NOMO-1 treated with DMSO at 0.1 percent for 48 hours (cell line): ENCODE measurements around the gene QDPR.

Experiments used
- DNase-seq: peaks from one replicate; lab custom pipeline; 2025; ENCODE audit not compliant: unreplicated experiment; lab: John Stamatoyannopoulos, UW

Gene QDPR

DNA sequence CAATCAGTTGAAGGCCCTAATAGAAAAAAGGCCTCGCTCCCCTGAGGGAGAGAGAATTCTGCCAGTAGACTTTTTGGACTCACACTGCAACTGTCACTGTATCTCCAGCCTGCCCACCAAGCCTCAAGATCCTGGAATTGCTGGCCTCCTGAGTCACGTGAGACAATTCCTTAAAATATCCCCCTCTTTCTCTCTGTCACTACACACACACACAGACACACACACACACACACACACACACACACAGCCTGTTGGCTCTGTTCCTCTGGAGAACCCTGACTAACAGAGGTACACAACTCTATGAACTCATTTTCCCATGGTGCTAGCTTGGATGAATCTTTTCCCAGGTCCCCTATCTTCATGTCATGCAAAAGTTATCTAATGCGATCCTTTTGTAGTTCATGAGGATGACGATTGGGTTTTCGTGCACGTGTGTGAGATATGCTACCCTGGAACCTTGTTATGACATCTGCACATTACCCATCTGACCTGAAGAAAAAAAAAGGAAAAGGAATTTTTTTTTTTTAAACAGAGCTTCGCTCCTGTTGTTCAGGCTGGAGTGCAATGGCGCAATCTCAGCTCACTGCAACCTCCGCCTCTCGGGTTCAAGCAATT is 16.8 kb upstream of the QDPR start:
- no peak for DNase-seq

DNA sequence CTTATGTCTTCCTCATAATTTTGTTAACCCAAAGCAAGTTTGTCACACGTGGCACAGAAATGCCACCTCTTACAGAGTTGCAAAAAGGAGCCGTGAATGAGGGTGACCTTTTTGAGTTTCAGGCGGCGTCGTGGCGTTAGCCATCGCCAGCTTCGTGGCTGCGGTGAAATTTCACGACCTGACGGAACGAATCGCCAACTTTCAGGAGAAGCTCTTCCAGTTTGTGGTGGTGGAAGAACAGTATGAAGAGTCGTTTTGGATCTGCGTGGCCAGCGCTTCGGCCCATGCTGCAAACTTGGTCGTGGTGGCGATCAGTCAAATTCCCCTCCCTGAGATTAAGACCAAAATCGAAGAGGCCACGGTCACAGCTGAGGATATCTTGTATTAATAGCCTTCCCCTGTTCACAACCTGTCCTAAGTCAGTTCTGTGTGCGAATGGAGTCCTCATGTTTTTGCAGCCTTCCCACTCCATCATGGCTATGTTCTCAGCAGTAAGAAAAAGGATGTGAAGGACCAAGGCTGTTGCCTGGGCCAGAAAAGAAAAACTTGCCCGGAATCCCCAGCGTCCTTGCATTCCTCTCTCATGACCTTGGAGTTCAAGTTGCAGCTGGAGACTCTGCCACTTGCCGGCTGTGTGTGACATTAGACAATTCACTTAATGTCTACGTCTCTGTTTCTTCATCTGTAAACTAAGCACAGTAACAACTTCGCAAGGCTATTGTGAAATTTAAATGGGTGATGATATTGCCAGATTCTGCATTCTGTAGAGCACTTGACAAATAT is 15.0 kb upstream of the QDPR start:
- DNase-seq: no peak

DNA sequence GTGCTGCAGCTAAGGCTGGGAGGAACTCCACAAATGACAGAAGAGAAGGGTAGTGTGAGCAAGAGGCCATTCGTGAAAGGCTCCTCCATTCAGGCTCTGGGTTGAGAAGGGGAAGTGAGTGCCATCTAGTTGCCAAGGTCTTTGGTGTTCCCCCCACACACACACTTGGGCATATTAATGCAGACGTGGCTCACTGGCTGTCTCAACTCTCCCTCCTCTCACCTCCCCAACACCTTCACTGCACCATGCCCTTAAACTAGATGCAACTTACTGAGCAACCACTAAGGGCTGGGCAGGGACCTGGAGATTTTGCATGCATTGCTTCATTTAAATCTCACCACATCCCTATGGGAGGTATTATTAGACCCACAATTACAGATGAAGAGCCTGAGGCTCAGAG is 11.8 kb upstream of the QDPR start:
- peak; percentile 24 for DNase-seq

DNA sequence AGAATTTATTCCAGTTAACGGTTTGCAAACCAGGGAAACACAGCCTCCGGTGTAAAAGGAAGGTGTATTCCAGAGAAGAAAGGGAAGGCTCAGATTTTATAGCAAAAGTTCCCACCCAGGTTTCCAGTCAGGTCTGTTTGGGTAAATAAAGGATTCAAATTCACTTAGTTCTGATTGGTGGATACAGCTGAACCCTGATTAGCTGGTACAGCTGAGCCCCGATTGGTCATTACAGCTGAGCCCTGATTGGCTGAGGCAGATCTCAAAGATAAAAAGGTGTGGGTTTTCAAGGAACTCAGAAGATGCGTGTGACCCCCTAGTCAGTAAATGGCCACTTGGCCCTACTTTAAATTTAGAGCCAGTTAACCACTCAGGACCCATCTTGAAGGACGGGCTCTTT is 9.7 kb upstream of the QDPR start:
- DNase-seq: no peak

DNA sequence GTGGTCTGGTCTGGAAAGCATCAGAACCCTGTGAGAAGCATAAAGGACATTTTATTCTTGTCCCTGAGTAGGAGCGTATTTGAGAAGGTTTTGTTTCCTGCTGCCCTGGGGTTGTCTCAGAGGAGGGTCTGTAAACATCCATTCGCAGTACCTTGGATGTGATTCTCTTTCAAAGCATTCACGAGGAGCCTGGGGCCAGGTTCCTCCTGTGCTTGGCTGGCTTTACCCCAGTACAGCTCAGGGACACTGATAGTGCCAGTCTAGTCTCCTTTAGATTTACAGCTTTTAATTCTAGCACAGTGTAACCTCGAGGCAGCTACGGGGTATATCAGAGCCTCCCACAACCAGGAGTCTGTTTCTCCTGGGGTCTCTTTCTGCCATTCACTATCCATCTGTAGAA is 5.8 kb upstream of the QDPR start:
- no peak for DNase-seq

- no peak for DNase-seq
These were observed 5.1 kb upstream of the QDPR start for GRCh38 chr4:17516980-17517379.

GRCh38 chr4:17515445-17516407 is 3.8 kb upstream of the QDPR start:
- DNase-seq: no peak

GRCh38 chr4:17514865-17515264 is 3.0 kb upstream of the QDPR start, which contains the start of gene CLRN2:
Gene CLRN2, plus strand, starts transcription at chr4:17515165. Its CDS starts 102 bp downstream, at chr4:17515267.
- DNase-seq: no peak

DNA sequence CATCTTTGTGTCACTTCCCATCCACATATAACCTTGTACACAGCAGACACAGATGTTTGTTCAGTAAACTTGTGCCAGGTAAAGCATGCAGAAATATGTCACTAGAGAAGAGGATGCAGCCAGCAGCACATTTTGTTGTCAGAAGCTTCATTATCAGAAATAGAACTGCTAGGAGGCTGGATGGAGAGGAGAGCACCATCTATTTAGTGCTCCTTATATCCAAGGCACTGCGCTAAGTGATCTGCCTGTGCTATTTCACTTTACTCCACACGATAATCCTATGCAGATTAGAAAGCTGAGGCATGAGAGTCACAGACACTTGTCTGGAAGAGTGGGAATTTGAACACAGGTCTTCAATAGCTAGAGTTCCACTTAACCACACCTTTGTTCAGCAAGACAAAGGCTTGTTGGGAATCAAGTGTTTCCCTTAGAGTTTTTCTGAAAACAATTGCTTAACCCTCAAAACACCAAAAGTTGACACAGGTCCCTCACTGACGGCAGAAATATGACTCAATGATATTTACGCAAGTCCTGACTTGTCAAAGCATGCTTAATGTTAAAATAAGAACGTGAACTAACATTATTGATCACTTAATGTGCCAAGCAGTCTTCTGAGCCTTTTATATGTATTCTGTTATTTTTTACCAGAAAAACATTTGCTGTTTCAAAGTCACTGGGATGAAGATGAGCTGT is 1.2 kb upstream of the QDPR start:
- DNase-seq: peak; percentile 24

GRCh38 chr4:17511509-17511949 is 361 bp downstream of the QDPR start:
- DNase-seq: peak; percentile 45

DNA sequence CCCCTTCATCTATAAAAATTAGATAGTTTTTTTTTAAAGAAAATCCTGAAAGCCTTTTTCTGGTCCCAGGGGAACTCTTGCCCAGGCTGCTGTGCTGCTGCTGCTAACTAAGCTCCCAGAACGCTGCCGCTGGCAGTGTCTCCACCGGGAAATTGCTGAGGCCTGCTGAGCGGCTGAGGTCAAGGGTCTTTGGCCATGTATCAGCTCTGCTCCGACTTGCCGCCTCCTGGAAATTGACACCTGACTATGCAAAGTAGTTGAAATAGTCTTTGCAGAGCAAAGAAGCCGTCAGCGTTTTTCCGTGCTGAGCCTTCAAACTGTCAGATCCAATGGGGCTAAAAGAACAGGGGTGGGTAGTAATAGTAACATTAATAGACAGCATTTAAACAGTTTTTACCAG is 839 bp downstream of the QDPR start:
- peak; percentile 9 for DNase-seq

- no peak for DNase-seq
These were observed 1.3 kb downstream of the QDPR start for GRCh38 chr4:17510582-17510981.

DNA sequence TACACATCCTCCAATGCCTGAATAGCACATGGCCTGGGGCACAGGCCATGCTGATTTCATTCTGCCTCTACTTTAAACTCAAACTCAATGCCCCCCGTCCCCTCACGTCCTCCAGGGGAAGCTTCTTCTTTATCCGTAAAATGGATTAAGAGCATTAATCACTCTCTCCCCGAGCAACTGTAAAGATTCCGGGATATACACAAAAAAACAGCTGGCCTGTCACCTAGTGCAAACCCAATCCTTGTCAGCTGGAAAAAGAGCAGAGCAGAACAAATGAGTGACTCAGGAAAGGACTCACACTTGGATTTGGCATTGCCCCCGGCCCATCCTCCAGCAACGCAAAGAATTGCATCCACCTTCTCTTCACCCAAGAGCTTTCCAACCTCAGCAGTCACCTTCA is 7.8 kb downstream of the QDPR start:
- no peak for DNase-seq

DNA sequence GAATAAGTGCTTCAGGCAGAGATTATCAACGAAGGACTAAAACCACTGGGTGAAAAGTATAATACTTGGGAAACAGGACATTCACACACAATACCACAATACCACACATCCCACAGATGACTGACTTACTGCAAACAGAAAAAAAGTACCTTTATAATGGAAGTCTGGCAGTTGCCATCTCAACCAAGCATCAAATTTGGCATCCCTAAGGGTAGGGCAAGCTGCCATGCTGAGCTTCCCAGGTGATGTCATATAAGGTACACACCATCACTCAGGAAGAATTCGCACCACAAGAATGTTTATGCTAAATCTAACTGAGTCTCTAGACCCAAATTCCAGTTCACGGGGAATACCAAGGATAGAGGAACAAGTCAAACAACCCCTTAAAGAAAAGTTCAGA is 9.1 kb downstream of the QDPR start:
- DNase-seq: no peak

- no peak for DNase-seq
These were observed 11.3 kb downstream of the QDPR start for GRCh38 chr4:17500574-17500973.

DNA sequence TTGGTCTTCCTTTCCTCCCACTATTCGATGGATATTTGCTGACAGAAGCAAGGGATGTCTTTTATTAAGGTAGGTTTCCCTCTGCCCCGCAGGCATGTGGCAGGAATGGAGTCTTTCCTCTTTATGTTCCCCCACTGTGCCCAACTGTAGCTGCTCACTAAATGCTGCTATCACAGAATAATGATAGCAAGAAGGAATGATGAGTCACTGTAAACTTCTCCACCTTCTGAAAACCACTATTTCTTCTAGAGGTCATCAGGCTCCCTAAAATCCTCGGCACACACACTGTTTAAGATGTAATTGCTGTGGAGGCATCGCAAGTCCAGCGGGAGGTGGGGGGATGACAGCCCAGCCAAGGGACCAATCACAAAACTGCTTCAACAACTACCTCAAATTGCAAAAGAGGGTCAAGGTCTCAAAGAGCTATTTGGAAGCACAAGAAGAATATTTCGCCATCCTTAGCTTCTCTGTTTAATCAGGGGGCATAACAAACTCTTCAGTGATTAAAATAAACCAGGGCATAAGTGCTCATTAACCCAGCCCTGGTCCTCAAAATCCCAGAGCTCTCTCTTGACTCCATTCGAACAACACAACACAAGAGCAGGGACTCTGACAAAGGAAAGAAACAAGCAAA is 13.9 kb downstream of the QDPR start:
- DNase-seq: peak; percentile 64

DNA sequence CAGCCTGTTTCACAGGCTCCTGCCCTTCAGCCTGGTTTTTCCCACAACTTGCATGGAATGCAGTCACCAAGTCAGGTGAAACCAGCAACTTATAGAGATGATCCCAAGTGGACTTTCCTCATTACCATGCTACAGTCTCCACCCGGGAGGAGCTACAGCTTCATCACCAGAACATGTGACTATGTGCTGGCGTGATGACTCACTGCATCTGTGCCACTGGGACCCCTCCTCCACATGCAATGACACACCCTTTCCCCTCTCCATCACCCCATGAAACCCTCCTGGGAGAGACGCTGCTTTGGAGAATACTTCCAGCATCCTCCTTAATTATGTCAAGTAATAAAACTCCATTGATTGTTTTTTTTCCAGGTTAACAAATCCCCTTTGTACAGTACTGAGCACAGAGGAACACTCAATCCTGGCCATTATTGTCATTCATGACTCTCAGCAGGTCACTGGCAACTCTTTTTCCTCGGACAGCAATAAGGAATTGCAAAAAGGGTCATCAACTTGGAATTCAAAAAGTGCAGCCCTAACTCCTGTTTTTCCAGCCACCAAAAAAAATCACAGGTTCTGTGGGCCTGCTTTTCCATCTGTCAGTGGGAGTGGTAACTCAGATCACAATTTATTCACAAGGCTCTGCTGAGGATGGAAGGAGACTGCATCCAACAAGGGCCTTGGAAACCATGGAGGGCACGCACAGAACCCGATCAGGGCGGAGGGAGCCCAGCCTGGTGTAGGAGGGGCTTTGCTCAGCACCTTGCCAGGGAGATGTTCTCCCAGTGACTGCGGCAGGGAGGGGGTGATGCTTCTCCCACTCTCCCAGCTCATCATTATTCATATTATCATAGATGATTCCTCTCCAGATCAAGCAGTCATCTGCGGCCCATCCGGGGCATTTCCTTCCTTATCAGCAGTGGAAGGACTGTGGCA is 17.4 kb downstream of the QDPR start:
- no peak for DNase-seq

DNA sequence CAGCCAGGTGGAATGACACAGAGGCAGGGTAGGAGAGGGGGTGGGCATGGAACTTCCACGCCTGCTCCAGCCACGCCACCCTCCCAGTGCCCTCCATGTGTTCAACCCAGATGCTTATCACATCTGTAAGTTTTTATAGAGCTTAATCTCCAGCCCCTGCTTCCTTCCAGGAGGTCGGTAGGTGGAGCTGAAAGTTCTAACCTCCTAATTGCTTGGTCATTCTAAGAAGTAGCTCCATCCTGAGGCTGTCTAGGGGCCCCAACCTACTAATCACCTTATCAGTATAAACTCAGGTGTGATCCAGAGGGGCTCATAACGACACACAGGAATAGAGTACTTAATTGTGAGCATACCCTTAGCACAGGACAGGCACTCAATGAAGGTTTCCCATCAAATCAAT is 18.3 kb downstream of the QDPR start:
- no peak for DNase-seq

GRCh38 chr4:17492876-17493275 is 19.0 kb downstream of the QDPR start:
- no peak for DNase-seq
